GM12892 (cell line): ENCODE results near the gene DSTYK.

Experiments
- POLR2A ChIP-seq: IDR thresholded peaks from 2 replicates; pipeline ENCODE4 v1.6.1; 2011; ENCODE audit warnings: low read depth, low read length, control low read depth
- POLR2AphosphoS5 ChIP-seq: IDR thresholded peaks from 2 replicates; pipeline ENCODE4 v1.6.1; 2011; ENCODE audit warnings: low read depth, low read length, control low read depth
- TAF1 ChIP-seq: IDR thresholded peaks from 2 replicates; pipeline ENCODE4 v1.6.1; 2011; ENCODE audit warnings: low read depth, mild to moderate bottlenecking, control low read depth, low read length, borderline replicate concordance

DNA sequence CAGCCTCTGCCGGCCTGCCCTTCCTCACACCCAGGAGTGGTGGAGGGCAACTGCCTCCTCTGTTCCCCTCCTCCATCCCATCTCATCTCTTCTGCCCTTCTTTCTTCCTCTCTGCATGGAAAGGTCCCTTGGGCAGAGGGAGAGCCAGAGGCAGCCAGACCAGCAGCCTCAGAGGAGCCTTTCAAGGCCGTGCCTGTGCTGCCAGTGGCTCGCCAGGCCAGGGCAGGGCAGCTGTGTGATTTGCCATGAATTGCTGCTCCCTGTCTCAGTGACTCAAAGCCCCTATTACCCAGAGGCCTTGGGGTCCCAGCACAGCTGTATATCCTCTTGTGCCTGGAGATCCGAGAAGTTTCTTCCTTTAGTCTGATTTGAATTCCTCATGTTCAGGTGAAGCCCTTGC is 38.1 kb upstream of the DSTYK start:
- no peak for TF ChIP-seq POLR2A
- no peak for TF ChIP-seq TAF1
- no peak for TF ChIP-seq POLR2AphosphoS5
